K562 (cell line): ENCODE results near the gene TMEM242. TPM values are rescaled to one million over a fixed set of nuclear protein-coding genes. Genes with fewer than 3 reads are reported as not detected.

Source experiments
- ADNP ChIP-seq: fragments of 200-800 bp; sonication (Bioruptor generic); IDR thresholded peaks from 2 replicates; pipeline ENCODE4 v1.6.1; 2016; ENCODE audit warnings: missing genetic modification characterization, missing compliant biosample characterization
- AFF4 ChIP-seq: sonication (generic); formaldehyde crosslinking; IDR thresholded peaks from 2 replicates; pipeline ENCODE4 v1.8.0; 2023; ENCODE audit warnings: mild to moderate bottlenecking, missing genetic modification reagents
- ARID1B ChIP-seq: fragments of 450-650 bp; IDR thresholded peaks from 2 replicates; pipeline ENCODE4 v1.6.1; 2016; ENCODE audit warnings: antibody characterized with exemption, mild to moderate bottlenecking, inconsistent platforms
- CAMTA2 ChIP-seq: fragments of 250-450 bp; sonication (Bioruptor Pico); conservative IDR thresholded peaks from 2 replicates; pipeline ENCODE4 v1.5.1; 2022
- GMEB1 ChIP-seq: fragments of 250-450 bp; sonication (Bioruptor Pico); IDR thresholded peaks from 2 replicates; pipeline ENCODE4 v1.4.0; 2020; ENCODE audit warnings: mild to moderate bottlenecking
- HNRNPUL1 ChIP-seq: fragments of 200-400 bp; formaldehyde crosslinking; IDR thresholded peaks from 2 replicates; pipeline ENCODE4 v1.6.1; 2017; ENCODE audit warnings: low read length
- MCM7 ChIP-seq, 2 experiments: fragments of 450-650 bp; IDR thresholded peaks; 2 replicates each; pipeline ENCODE4 v1.6.1; 2016 to 2018
- MTA2 ChIP-seq: fragments of 450-650 bp; IDR thresholded peaks from 2 replicates; pipeline ENCODE4 v1.6.1; 2016; ENCODE audit warnings: low read depth
- SPI1 ChIP-seq: IDR thresholded peaks from 2 replicates; pipeline ENCODE4 v1.6.1; 2011; ENCODE audit warnings: low read depth, low read length, control low read depth, borderline replicate concordance
- ZBTB40 ChIP-seq, 2 experiments: fragments of 450-650 bp in 1 of 2; sonication (generic) in 1 of 2; formaldehyde crosslinking in 1 of 2; IDR thresholded peaks; 2 replicates each; pipeline versions ENCODE4 v1.7.1 to v1.9.0; 2016 to 2022; ENCODE audit warnings: inconsistent platforms in 1 of 2, mild to moderate bottlenecking in 1 of 2, missing genetic modification reagents in 1 of 2
- ZBTB9 ChIP-seq: fragments of 450-650 bp; formaldehyde crosslinking; IDR thresholded peaks from 2 replicates; pipeline ENCODE4 v1.4.0; 2020; ENCODE audit warnings: mild to moderate bottlenecking, moderate library complexity
- polyA plus RNA-seq, 8 experiments: library from polyadenylated mRNA; depleted of rRNA in 4 of 8; stranded (reverse) in 5 of 8; unstranded in 3 of 8; fragments of >200 nt; fragmentation: Nextera tagmentation in 2 of 8; fragmentation: Illumina TruSeq in 1 of 8; extraction: Ambion mirVana in 2 of 8; extraction: Trizol in 1 of 8; gene quantifications; 2 replicates each; pipeline versions ENCODE4 v1.2.1 to v1.2.3, GENCODE V29; 2011 to 2014; ENCODE audit warnings: inconsistent platforms in 1 of 8, missing spikeins in 1 of 8
- total RNA-seq, 7 experiments: library from RNA; depleted of rRNA in 6 of 7; stranded (reverse); fragments of >200 nt in 6 of 7; fragmentation: Illumina TruSeq in 2 of 7; extraction: Trizol in 2 of 7; gene quantifications; 2 replicates each; pipeline versions ENCODE4 v1.2.1 to v1.2.3, GENCODE V29; 2011 to 2021; ENCODE audit warnings: low replicate concordance in 1 of 7

The TMEM242 gene
- total and polyA plus RNA-seq, 9 of the 15 experiments (the other 6 are each of a cell fraction or from before 2014, with no cell fraction given) = 9.5 to 35.3 (median 16.5) TPM

- TF ChIP-seq ARID1B (no peak), MCM7 (IDR thresholded peaks at IDR 0.05) (no peak), SPI1 (peak; percentile 37; the same call in 1 of the 2 replicates), CAMTA2 (CRISPR knock-in tag) (no peak), HNRNPUL1 (no peak), AFF4 (CRISPR knock-in tag) (no peak), GMEB1 (CRISPR knock-in tag) (no peak), ZBTB40 (IDR thresholded peaks at IDR 0.05) (peak; percentile 61; the same call in 1 of the 2 replicates), ZBTB40 (CRISPR knock-in tag; IDR thresholded peaks at IDR 0.05) (no peak), ADNP (tag) (no peak), ZBTB9 (CRISPR knock-in tag) (no peak), MTA2 (0 out of 2 replicates have a peak, but pooled peaks have one; percentile 23)
Observed at GRCh38 chr6:157273756-157274470, 49.4 kb downstream of the TMEM242 start (continued).
